Esophagus squamous epithelium (tissue), 4 donors: Measurements from ENCODE around the gene DCDC2C.

Experiments used
- CTCF ChIP-seq, 6 experiments: fragments of 450-650 bp in 4 of 6; fragments of 200-600 bp in 2 of 6; sonication (generic) in 2 of 6; IDR thresholded peaks; one replicate each; pipeline ENCODE4 v1.5.1; 2016 to 2019; ENCODE audit warnings: antibody characterized with exemption in 6 of 6, mild to moderate bottlenecking in 4 of 6, moderate library complexity in 4 of 6
- POLR2A ChIP-seq, 4 donors: fragments of 450-650 bp; IDR thresholded peaks; one replicate each; pipeline ENCODE4 v1.6.1; 2017; ENCODE audit warnings: antibody characterized with exemption in 4 of 4, mild to moderate bottlenecking in 4 of 4, moderate library complexity in 3 of 4

- TF ChIP-seq CTCF (IDR thresholded peaks at IDR 0.05) (no peak), POLR2A (IDR thresholded peaks at IDR 0.05) (no peak)
Measured at GRCh38 chr2:3749201-3749600, 45.8 kb downstream of the DCDC2C start.
